GM19372 (cell line): ENCODE data around the gene NKAIN2.

Experiments
- ATAC-seq: cut with Tn5 transposase; IDR thresholded peaks from one replicate; pipeline ENCODE4 v1.9.1; 2021; ENCODE audit warnings: mild to moderate bottlenecking, low read depth, moderate library complexity; ENCODE audit not compliant: unreplicated experiment

Gene NKAIN2

DNA sequence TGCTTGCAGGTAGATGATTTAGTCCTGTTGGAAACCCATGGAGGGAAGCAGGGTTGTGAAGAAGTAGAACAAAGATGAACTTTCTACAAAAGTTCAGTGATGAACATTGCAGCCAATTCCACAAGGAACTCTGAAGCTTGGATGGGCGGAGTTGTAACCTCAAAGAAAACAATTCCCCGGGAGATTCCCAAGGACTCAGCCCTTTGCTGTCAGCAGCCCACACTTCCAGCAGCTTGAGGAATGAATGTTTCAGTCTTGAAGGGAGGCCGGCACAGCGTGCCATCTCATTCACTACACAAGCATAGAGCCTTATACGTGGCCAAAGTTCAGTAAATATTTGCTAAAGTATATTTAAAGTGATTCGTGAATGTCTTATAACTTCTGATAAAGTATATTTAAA lies 269.4 kb downstream of the NKAIN2 start:
- no peak for ATAC-seq

DNA sequence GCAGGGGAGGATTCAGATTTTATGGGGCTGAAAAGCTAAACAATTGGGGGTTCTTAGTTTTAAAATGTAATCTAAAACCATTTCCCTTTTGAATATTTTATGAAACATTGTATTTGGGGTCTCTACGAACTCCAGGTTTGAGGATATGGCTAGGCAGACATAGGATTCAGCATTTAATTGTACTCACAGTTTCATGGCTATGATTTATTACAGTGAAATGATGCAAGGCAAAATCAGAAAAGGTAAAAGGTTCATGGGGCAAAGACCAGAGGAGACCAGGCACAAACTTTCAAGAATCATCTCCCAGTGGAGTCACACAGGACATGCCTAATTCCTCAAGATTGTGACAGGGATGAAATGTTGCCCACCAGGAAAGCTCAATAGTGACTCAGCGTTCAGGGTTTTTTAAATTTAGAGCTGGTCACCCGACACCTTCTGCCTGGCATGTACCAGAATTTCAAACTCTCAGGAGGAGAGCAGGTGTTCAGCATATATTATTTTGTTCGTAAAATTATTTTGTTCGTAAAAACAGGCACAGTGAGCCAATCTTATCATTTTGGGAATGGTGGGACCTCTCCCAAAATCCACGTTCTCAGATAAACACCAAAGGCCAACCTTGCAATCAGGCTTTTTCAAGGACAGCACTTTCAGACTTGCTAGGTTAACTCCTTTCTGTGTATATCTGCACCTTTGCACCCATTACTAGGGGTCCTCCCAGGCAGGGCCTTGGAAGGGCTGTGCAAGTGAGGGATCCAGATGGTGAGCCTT lies 270.3 kb downstream of the NKAIN2 start:
- no peak for ATAC-seq

DNA sequence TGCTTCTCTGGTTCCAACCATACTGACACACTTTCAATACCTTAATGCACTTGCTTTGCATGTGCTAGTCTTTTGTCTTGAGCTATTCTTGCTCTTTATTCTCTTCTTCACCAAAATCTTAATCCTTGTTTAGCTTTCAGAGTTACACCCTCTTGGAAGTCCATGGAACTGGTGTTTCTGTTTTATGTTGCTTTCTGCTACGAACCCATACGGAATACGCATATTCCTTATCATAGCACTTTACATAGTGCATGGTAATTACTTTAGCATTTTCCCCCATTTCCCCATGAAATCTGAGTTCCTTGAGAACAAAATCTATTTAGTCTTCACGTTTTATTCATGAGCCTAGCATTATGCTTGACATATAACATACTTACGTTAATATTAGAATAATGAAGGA lies 270.9 kb downstream of the NKAIN2 start:
- ATAC-seq = no peak

DNA sequence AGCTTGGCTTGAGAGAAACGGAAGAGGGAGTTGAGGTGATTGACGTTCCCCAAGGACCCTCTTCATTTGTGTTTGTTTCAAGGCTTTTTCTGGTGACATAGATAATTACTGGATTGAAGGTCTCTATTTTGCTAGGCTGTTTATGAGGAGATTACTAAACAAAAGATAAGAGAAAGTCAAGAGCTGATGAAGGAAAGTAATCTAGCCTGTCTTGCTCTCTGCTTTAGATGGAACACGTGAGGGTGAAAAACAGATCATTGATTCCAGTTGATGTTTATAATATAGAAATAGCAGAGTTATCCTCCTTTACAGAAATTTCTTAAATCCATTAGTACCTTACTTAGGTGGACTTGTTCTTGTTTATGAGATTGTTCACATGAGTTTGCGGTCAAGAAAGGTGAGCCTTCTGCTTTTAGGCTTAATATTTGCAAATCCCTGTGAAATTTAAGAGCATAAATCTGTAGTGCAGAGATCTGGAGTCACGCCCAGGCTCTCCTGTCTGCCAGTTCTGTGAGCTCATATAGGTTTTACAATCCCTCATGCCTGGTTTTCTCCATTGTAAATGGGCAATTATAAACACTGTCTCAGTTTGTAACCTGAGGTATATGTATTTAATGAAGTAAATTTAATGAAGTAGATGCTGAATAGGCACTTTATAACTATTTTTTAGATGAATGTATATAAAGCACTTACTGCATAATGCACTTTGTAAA lies 272.8 kb downstream of the NKAIN2 start:
- no peak for ATAC-seq

DNA sequence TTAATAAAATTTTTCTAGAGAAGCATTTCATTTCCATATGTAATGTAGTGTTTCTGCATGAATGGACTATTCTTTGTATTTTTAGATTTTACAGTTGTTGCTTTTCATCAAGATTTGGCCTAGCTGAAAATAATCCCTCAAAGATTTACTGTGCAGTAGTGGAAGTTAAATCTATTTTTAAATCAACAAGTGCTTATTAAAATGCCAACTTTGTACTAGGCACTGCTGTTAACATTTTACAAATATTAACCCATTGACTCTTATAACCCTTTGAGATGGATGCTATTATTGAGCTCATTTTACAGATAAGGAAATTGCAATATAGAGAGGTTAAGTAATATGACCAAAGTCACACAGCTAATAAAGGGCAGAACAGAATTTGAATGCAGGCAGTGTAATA lies 274.5 kb downstream of the NKAIN2 start:
- no peak for ATAC-seq

DNA sequence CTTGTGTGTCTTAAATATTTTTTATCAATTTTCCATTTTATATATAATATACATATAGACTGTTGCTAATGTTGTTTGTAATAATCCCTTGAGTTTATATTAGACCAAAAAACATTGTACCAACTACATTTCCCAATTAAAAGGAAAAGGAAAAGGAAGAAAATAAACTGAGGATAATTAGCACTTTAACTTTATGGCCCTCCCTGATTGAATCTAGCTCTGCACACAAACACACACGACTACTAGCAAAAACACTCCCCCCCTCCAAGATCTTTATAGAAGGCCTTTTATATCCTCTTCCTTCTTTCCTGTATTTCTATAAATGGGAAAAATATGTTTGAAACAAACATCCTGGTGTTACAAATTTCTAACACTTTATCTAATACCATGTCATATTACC lies 276.8 kb downstream of the NKAIN2 start:
- ATAC-seq = no peak

DNA sequence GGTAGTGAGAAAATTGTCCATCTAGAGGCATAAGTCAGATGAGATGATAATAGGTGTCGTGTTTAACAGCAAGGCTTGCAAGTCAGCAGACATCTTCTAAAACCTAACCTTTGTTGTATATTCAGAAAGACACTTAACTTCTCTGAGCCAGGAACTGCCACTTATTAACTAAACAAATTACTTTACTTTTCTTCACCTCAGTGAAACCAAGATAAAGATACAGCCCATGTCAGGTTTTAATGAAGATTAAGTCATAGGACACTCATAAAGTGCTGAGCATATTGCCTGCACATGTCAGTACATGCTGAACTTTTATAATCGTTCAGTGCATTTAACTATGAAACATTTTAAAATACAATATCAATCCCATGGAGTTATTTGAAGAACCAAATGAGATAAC lies 286.8 kb downstream of the NKAIN2 start:
- ATAC-seq = no peak

DNA sequence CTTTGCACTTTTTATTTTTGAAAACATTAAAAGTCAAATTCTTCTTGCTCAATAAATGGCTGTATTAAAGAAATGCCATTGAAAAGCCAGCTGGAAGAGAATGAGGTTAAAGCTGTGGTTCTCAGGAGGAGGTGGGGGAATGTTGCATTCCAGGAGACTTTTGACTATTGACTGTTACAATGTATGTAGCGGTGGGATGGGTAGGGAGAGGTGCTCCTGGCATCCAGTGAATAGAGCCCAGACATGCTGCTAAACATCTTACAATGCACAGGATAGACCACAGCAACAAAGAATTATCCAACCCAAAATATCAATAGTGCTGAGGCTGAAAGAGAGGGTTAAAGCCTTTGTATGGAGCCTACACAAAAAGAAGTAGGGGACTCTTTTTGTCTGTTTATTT lies 295.9 kb downstream of the NKAIN2 start:
- no peak for ATAC-seq

DNA sequence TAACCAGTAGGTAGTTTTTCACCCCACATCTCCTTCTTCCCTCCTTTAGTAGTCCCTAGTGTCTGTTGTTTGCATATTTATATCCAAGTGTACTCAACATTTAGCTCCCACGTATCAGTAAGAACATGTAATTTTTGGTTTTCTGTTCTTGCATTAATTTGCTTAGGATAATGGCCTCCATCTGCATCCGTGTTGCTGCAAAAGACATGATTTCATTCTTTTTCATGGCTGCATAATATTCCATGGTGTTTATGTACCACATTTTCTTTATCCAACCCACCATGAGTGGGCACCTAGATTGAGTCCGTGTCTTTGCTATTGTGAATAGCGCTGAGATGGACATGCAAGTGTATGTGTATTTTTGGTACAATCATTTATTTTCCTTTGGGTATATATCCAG lies 306.8 kb downstream of the NKAIN2 start:
- ATAC-seq = no peak

DNA sequence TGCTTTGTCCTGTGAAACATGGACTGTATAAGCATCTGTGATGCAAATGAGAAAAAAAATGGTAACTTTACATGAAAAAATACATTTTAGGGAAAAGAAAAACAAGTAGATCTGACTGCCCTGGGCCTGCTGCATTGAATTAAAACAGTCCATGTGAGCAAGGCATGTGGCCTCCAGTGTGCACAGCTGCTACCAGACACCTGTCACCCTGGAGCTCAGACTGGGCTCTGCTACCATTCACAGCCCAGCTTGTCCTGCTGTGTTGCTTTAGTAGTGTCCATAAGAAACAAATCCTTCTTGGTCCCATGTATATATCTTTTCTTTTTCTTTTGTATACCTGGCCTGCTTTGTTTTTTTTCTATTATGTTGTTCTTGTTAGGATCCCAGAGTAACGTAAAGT lies 315.9 kb downstream of the NKAIN2 start:
- ATAC-seq = no peak

DNA sequence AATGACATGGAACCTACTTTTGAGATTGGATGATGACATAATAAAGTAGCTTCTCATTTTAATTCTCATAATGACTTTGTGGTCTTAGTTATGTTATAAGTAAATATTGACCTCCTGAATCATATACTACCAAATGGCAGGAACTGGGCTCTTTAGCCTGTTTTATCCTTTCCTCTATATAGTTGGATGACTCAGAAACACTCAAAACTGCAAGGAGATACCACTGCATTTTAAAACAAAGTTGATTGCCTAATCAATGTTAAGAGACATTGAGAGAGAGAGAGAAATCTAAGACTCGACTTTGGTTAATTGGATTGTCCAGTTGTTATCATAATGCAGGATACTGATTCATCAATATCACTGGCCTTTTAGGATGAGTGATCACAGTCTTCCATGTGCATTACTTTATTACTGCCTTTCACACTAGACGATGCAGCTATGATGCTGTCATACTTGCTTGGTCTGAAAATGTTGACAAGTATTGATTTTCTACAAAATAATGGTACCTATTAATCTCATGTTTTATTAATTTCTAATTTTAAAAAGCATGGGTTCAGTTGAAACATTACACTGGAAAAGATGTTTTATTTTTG lies 320.0 kb downstream of the NKAIN2 start:
- no peak for ATAC-seq

DNA sequence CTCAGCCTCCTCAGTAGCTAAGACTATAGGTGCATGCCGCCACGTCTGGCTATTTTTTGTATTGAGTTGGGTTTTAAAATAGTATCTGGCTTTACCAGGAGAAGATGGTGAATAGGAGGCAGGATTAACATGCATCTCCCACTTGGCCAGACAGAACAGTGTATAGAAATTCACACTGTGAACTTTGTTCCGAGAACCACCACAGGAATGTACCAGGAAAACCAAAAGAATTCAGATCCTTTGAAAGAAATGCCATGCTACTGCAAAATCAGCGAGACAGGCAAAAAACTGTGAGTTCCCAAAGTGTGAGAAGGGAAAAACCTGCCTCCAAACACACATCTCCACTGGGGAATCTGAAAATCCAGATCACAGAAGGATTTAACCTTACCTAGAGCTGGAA lies 327.6 kb downstream of the NKAIN2 start:
- no peak for ATAC-seq

DNA sequence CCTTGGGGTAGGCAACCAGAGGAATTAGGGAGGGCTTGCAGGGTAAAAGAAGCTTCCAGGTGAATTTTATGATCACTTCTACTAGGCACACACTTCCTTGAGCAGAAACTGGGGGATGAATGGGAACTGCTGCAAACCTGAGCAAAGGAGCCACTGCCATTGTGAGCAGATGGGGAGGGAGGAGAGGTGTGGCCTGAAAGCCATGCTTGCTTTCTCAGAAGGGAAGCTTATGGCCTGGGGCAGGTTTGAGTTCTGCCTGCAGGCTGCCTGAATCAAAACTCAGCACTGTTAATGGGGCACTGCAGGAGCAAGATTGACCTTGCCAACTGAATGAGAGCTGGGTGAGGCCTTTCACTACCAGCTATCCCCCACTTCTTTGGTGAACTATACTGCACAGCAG lies 328.1 kb downstream of the NKAIN2 start:
- ATAC-seq = no peak

DNA sequence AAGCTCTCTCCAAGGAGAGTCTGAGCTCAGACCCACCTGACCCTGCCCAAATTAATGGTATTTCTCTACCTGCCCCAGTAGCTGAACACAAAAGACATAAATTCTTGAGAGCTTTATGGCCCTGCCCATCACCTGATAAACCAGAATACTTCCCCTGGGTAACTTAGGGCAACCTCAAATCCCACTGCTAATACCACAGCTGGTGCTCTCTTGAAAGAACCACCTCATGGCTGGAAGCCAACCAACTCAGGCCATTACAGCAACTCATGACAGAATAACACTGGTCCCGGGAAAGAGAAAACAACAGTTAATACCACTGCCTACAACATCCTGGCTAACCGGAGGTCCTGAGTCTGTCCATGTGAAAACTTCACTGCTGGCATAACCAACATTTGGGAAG lies 328.6 kb downstream of the NKAIN2 start:
- no peak for ATAC-seq

DNA sequence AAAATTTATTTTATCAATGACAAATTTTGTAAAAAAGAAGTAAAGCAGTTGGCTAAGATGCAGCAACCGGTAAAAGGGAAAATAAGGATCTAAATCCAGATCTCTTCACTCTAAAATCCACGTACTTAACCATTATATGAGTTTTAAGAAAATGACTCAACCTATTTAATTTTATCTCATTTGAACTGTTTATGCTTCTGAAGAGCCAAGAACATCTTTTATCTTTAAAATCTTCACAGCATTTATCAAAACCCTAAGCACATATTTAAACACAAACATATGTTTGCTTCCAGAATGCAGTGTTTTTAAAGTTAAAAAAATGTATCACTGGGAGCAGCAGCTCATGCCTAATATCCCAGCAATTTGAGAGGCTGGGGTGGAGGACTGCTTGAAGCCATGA lies 339.2 kb downstream of the NKAIN2 start:
- no peak for ATAC-seq

DNA sequence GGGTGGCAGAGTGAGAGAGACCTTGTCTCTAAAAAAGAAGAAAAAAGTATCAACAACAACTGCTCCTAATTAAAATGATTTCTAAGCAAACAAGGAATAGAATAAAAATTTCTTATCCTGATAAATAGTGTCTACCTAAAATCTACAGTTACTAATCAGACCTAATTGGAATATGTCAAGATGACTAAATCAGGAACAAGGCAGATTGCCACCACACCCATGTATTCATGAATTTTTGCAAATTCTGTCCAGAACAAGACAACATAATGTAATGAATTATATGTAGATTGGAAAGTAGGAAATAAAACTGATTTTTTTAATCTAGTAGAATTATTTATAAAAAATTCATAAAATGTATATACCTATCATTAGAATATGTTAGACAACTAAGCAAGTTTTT lies 339.8 kb downstream of the NKAIN2 start:
- no peak for ATAC-seq

DNA sequence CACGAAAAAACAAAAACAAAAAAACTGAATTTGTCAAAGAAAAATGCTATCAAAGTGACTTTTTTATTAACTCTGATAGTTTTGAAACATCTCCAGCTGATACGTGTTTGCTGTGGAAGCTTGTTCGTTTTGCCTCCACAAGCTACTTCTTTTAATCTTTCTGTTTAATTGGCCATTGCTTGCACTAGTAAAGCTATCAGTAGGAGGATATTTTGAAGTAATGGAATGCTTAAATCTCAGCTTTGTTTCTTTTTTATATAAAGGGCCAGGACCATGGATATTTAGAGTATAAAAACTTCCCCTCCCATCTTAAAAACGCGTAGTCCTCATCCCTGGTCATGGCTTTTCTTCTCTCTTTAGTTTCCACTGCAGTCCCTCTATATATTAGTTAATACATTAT lies 344.0 kb downstream of the NKAIN2 start:
- no peak for ATAC-seq

DNA sequence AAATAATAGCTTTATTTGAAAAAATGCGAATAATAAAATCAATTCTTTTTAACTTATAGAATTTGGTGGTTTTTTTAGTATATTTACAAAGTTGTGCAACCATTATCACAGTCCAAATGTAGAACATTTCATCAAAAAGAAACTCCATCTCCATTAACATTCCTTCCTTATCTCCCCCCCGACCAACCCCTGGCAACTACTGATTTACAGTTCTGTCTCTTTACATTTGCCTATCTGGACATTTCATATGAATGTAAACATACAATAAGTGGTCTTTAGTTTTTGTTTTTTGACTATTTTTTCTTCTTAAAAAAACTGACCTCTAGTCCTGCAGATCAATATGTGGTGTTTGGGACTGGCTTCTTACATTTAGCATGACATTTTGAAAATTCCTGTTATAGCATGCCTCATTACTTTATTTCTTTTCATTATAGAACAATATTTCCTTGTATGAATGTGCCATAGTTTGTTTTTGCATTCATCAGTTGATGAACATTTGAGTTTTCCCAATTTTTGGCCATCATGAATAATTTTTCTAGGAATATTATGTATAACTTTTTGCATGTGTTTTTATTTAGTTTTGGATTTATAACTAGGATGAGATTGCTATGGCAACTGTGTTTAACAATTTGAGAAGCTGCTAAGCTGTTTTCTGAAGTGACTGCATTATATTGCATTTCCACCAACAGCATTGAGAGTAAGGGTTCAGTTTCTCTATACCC lies 344.7 kb downstream of the NKAIN2 start:
- ATAC-seq = no peak

DNA sequence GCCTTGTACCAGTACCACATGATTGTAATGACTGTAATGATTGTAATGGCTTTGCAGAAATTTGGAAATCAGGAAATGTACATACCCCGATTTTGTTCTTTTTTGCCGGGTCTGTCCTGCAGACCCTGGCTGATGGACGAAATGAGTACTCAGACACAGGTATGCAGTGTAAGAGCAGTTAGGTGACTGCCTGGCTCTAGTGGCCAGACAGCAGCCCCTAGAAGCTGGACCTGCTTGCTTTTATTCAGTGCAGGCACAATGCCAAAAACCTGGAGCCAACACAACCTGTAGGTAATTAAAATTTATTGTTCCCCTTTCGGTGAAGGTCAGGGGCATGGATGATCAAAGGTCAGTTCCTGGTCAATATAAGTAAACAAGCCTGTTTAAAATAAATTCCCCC lies 346.0 kb downstream of the NKAIN2 start:
- no peak for ATAC-seq

DNA sequence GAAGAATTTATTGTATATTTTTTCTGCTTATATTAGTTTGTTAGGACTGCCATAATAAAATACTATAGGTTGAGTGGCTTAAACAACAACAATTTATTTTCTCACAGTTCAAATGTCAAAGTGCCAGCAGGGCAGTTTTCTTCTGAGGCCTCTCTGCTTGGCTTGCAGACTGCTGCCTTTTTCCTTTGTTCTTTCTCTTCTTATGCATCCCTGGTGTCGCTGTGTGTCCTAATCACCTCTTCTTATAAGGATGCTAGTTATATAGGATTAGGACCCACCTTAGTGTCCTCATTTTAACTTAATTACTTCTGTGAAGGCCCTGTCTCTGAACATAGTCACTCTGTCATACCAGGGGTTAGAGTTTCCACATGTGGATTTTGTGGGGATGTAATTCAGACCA lies 354.4 kb downstream of the NKAIN2 start:
- ATAC-seq = no peak

DNA sequence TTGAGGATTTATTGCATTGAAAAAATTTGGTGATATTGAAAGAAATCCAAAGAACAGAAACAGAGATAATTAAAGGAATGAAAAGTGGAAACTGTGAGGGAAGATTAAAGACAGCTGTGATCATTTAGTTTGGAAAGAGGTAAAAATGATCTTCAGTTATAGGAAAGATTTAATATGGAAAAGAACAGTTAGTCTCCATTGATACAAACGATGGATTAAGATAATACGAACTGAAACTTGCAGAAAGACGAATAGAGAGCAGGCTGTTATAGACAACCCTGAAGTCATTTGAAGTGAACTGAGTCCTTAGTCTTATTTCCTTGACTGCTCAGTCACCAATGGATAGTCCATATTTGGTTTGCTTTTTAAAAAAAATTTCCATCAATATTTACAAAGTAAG lies 360.0 kb downstream of the NKAIN2 start:
- ATAC-seq = no peak
